ENCODE data around the gene YKT6.

- TF ChIP-seq FOXM1 (IDR thresholded peaks at IDR 0.05; ENCODE audit: borderline replicate concordance, low read depth) (no peak), TCF12 (IDR thresholded peaks at IDR 0.05; ENCODE audit: low read depth) (no peak), EGR1 (IDR thresholded peaks at IDR 0.05) (no peak), TAF1 (IDR thresholded peaks at IDR 0.05; ENCODE audit: low read depth) (no peak), EP300 (IDR thresholded peaks at IDR 0.05; ENCODE audit: borderline replicate concordance) (no peak), NFIC (IDR thresholded peaks at IDR 0.05) (no peak), REST (IDR thresholded peaks at IDR 0.05; ENCODE audit: low read depth) (no peak), CEBPB (IDR thresholded peaks at IDR 0.05) (no peak), YY1 (IDR thresholded peaks at IDR 0.05; ENCODE audit: low read depth) (no peak), MAX (IDR thresholded peaks at IDR 0.05) (no peak), RAD21 (IDR thresholded peaks at IDR 0.05; ENCODE audit: low read depth) (no peak), ZBTB7A (IDR thresholded peaks at IDR 0.05; ENCODE audit: low read depth) (no peak), CREB1 (IDR thresholded peaks at IDR 0.05; ENCODE audit: low read depth) (no peak)
Measured at GRCh38 chr7:44154703-44155102, 46.1 kb upstream of the YKT6 start.

Measured in Ishikawa (cell line).